Measurements from ENCODE around the gene MTHFS.

DNA sequence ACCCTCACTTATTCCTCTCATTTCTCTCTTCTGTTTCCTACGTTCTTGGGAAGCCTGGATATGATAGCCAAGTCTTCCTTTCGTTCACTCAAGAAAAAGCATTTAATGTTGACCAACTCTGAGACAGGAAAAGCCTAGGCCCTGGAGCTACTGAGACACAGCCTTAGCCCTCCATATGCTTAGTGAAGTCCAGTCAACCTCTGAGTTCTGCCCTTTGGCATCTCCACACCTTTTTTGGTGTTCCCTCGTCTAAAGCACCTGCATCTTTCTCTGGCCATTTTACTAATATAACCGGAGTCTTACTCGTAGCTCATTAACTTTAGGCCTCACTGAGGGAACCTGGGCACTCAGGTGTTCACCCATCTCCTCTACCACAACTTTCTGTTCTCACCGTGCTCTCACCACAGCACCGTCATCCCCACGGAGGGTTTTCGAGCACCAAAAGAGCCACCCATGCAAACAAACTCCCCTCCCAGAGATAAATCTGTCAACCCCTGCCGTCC lies 632 bp downstream of the MTHFS start:
- TF ChIP-seq CTCF (IDR thresholded peaks at IDR 0.05): no peak
- TF ChIP-seq POLR2A (IDR thresholded peaks at IDR 0.05): no peak
- TF ChIP-seq EP300 (IDR thresholded peaks at IDR 0.05): no peak
